GM10266 (cell line): ENCODE results near the gene EBF3.
"Not testable (repeated sequence)": the region's sequence is repeated elsewhere in the genome, so short reads cannot be mapped to it uniquely, and the experiment has no call there.

ENCODE experiments used
- DNase-seq: peaks from one replicate; pipeline ENCODE4 v3.0.0; 2012; ENCODE audit errors: extremely low spot score
- TF ChIP-seq, protein P1 (sequence below): IDR thresholded peaks from 2 replicates; pipeline ENCODE4 v1.5.1; 2012; ENCODE audit warnings: mild to moderate bottlenecking, low read depth; ENCODE audit not compliant: control insufficient read depth, insufficient read depth; ENCODE audit errors: missing control alignments

Gene EBF3

DNA sequence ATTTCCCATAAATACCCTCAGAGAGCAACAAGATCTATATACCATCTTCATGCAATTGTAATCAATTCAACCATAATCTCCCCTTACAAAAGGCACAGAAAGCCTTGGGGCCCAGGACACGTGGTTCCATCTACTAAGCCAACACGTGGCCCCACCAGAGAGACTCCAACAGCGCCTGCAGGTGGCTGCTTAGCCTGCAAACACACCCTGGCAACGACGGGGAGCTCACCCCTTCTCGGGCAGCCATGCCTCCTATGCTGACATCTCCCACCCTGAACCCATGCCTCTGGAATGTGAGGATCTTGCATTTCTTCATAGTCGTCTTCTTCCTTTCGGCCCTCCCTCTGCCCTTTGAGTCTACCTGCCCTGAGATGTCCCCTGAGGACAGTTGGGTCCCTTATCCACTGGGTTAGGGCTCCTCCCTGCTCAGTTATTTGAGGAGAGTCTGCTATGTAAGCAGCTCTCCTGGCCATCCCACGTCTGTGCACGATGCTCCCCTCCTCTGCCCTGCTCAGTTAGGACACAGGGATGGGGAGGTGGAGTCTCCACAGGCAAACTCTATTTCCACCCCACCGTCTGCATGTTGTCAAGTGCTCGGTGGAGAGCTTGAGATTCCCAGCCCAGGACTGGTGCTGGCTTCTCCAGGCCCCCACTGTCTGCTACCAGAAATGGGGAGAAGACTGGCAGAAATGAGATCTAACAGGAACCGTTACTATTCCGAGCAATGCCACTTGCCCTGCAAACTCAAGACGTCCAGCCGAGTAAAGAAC is 36.5 kb downstream of the EBF3 start:
- DNase-seq: no peak
- TF ChIP-seq, protein P1, sequence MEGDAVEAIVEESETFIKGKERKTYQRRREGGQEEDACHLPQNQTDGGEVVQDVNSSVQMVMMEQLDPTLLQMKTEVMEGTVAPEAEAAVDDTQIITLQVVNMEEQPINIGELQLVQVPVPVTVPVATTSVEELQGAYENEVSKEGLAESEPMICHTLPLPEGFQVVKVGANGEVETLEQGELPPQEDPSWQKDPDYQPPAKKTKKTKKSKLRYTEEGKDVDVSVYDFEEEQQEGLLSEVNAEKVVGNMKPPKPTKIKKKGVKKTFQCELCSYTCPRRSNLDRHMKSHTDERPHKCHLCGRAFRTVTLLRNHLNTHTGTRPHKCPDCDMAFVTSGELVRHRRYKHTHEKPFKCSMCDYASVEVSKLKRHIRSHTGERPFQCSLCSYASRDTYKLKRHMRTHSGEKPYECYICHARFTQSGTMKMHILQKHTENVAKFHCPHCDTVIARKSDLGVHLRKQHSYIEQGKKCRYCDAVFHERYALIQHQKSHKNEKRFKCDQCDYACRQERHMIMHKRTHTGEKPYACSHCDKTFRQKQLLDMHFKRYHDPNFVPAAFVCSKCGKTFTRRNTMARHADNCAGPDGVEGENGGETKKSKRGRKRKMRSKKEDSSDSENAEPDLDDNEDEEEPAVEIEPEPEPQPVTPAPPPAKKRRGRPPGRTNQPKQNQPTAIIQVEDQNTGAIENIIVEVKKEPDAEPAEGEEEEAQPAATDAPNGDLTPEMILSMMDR: no peak

GRCh38 chr10:129926066-129927055 is 37.7 kb downstream of the EBF3 start:
- TF ChIP-seq, protein P1: no peak
- DNase-seq: no peak

DNA sequence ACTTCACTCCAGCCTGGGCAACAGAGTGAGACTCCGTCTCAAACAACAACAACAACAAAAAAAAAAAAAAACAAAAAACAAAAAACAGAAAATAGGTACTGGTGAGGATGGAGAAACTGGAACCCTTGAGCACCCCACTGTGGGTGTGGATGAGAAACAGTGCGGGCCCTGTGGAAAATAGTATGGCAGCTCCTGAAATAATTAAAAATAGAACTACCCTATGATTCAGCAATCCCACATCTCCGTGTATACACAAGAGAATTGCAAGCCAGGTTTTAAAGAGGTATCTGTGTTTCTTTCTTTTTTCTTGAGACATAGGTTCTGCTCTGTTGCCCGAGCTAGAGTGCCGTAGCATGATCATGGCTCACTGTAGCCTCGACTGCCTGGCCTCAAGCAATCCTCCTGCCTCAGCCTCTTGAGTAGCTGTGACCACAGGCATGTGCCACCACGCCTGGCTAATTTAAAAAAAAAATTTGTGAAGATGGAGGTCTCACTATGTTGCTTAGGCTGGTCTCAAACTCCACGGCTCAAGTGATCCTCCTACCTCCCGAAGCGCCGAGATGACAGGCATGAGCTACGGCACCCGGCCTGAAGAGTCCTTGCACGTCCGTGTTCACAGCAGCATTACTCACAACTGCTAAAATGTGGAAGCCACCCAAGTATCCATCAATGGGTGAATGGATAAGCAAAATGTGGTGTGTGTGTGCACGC is 39.5 kb downstream of the EBF3 start:
- TF ChIP-seq, protein P1: no peak

GRCh38 chr10:129922598-129923123 is 41.4 kb downstream of the EBF3 start:
- no peak for DNase-seq
- TF ChIP-seq, protein P1: no peak

More for the DNA sequence above, 39.5 kb downstream of the EBF3 start:
- no peak for DNase-seq

DNA sequence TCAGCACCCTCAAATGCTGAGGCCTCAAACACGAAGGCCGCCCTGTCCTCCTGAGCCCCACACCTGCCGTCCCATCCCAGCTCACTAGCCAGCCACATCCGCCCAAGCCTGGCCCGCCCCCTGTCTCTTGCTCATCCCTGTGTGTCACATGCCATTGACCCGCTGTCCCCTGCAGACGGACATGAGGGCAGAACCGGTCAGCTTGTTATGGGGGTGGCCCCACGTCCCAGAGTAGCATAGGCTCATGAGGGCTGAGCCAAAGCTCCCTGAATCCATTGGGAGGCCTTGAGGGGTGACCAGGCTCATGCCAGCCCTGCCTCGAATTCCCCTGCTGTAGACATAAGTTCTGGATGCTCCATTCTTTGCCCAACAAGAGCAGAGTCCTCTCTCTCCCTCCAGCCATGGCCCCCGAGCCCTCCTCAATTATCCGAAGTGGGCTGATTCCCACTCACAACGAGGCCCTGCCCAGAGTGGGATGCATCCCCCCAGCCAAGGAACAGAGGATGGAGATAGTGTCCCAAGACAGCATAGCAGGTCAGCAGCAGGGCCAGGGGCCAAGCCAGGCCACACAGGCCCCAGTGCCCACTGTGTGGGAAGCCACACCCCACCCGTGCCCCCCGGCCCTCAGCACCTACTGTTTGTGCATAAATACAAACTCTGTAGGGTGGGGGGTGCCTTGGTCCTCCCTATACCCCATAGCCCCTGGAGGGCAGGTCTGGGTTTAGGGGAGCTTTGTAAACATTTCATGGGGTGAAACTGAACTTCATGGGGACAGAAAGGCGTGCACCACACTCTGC is 42.1 kb downstream of the EBF3 start:
- TF ChIP-seq, protein P1: no peak
- no peak for DNase-seq

DNA sequence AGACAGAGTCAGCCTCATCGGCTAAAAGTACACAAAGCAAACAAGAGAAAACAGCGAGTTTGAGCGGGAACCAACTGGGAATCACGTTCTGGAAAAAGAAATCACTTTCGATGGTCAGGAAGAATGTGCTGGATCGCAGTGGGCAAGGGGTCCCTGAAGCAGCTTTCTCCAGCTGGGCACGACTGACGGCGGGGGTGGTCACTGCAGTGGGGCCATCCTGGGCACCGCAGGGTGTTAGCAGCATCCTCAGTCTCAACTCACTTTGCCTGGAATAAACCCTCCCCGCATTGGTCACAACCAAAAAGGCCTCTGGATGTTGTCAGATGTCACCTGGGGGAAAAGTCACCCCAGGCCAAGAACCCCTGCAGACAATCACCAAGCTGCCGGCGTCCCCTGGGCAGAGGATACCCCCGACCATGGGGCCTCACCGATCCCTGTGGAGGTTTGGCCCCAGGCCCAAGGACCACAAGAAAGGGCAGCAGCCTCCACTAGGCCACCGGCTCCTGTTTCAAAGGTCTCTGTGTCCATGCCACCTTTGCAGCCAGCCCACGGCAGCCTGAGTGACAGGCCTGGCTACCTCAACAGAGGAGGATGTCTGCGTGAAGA is 42.9 kb downstream of the EBF3 start:
- DNase-seq: no peak
- TF ChIP-seq, protein P1: no peak

DNA sequence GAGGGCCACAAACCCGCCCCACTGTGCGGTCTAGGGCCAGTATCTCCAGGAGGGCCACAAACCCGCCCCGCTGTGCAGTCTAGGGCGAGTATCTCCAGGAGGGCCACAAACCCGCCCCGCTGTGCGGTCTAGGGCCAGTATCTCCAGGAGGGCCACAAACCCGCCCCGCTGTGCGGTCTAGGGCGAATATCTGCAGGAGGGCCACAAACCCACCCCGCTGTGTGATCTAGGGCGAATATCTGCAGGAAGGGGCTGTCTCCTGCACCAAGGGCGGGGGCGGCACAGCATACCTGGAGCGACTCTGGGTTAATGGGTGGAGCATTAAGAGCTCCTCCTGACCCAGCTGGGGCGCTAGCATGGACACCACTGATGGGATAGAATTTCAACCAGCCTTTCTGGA is 43.9 kb downstream of the EBF3 start:
- DNase-seq: not testable (repeated sequence)
